Gastrocnemius medialis (tissue), 4 donors: ENCODE data around the gene RNF144A. TPM values are rescaled to one million over a fixed set of nuclear protein-coding genes. Genes with fewer than 3 reads are reported as not detected.

Experiments used
- ATAC-seq, 2 donors: fragments of 150-250 bp; one replicate each; pipeline ENCODE4 v1.9.1; 2016
- DNase-seq, 2 donors: peaks; one replicate each; pipeline ENCODE4 v3.0.0-alpha.2; 2019
- H3K27ac ChIP-seq, 4 donors: fragments of 200-600 bp; sonication (generic); 1 replicate in 1 of 4; 2 replicates in 3 of 4; pipeline ENCODE4 v1.5.1; 2016 to 2018; ENCODE audit warnings: mild to moderate bottlenecking in 2 of 4, moderate library complexity in 1 of 4
- H3K27me3 ChIP-seq, 3 donors: fragments of 200-600 bp; sonication (generic) in 2 of 3; 1 replicate in 1 of 3; 2 replicates in 2 of 3; pipeline versions ENCODE4 v1.5.1 to v1.6.0; 2016 to 2019; ENCODE audit warnings: mild to moderate bottlenecking in 1 of 3, moderate library complexity in 1 of 3
- H3K36me3 ChIP-seq, 2 donors: fragments of 200-600 bp; sonication (generic) in 1 of 2; one replicate each; pipeline ENCODE4 v1.5.1; 2017 to 2018
- H3K4me1 ChIP-seq, 2 donors: fragments of 200-600 bp; sonication (generic) in 1 of 2; one replicate each; pipeline ENCODE4 v1.5.1; 2016 to 2017; ENCODE audit warnings: mild to moderate bottlenecking in 2 of 2
- H3K4me3 ChIP-seq, 4 donors: fragments of 200-600 bp; sonication (generic) in 3 of 4; 1 replicate in 1 of 4; 2 replicates in 3 of 4; pipeline ENCODE4 v1.5.1; 2016 to 2019; ENCODE audit warnings: mild to moderate bottlenecking in 2 of 4
- H3K9me3 ChIP-seq, 3 donors: fragments of 200-600 bp; sonication (generic) in 2 of 3; 1 replicate in 1 of 3; 2 replicates in 2 of 3; pipeline ENCODE4 v1.5.1; 2016 to 2019
- CTCF ChIP-seq, 5 experiments: fragments of 450-650 bp in 3 of 5; fragments of 200-600 bp in 2 of 5; sonication (generic) in 2 of 5; IDR thresholded peaks in 4 of 5; conservative IDR thresholded peaks in 1 of 5; 1 replicate in 4 of 5; 2 replicates in 1 of 5; pipeline ENCODE4 v1.5.1; 2016 to 2019; ENCODE audit warnings: antibody characterized with exemption in 5 of 5, mild to moderate bottlenecking in 3 of 5, moderate library complexity in 3 of 5
- POLR2A ChIP-seq, 2 donors: fragments of 450-650 bp; IDR thresholded peaks; one replicate each; pipeline ENCODE4 v1.6.1; 2017; ENCODE audit warnings: antibody characterized with exemption in 2 of 2, mild to moderate bottlenecking in 2 of 2, moderate library complexity in 2 of 2
- in situ Hi-C, 4 donors: fragments of 200-750 bp; cut with MboI; loops; one replicate each; pipeline versions ENCODE4 v1.15.0 to v1.8.0; 2017; ENCODE audit warnings: low sequenced_read_pairs in 4 of 4
- intact Hi-C: fragments of 100-400 bp; cut with DNase I; formaldehyde crosslinking; loops from one replicate; pipeline ENCODE4 v1.15.1; 2023; ENCODE audit warnings: low total_unique reads
- total RNA-seq, 4 donors: library from RNA; depleted of rRNA; stranded (reverse); fragments of >200 nt; gene quantifications; one replicate each; pipeline versions ENCODE4 v1.1.0 to v1.2.3, GENCODE V29; 2016

The RNF144A gene
- total RNA-seq, 4 donors from 2014 or later = 4.9 to 16.2 (median 10.2) TPM

DNA sequence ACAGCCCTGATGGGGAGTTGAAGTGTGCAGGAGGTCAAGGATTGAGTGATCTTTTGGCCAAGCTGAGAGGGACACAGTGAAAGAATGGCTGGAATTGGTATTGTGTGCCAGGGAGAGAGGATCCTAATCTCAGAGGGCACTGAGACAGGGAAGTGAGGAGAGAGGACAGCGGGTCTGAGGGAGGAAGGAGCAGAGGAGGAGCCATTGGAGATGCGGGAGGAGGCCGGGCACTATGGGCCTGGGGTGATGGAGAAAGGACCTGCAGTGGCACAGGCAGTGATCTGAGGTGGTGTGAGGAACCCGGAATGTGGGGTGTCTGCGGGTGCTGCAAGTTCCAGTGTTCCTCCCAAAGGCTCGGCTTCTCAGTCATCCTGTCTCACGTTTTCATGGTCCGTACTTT lies 26.8 kb downstream of the RNF144A start:
- no peaks in the 10 kb centered on the region for H3K36me3 ChIP-seq
- peaks cover 15 to 28% of the 10 kb centered on the region in 2 donors for H3K4me1 ChIP-seq
- in situ Hi-C loops (no loop called here), intact Hi-C loops (no loop called here)
- TF ChIP-seq CTCF (IDR thresholded peaks at IDR 0.05 in 4 of 5, conservative IDR thresholded peaks at IDR 0.05 in 1 of 5) = no peak
- no peak for TF ChIP-seq POLR2A (IDR thresholded peaks at IDR 0.05)
- H3K27me3 ChIP-seq = no peaks in the 10 kb centered on the region
- ATAC-seq (no peak), DNase-seq (no peak)
- H3K27ac ChIP-seq = peak overlapping the region; percentile 23 to 49 (median 30)
- no peaks in the 10 kb centered on the region for H3K9me3 ChIP-seq
- no peak overlapping the region for H3K4me3 ChIP-seq

GRCh38 chr2:6944555-6944954 lies 27.3 kb downstream of the RNF144A start:
- no peak overlapping the region for H3K4me3 ChIP-seq
- DNase-seq (peak in 1 of 2 donors; percentile 45), ATAC-seq (peak in 1 of 2 donors; percentile 27)
- no peaks in the 10 kb centered on the region for H3K27me3 ChIP-seq
- in situ Hi-C loops = no loop called here
- H3K4me1 ChIP-seq = peaks cover 15 to 22% of the 10 kb centered on the region in 2 donors
- no peaks in the 10 kb centered on the region for H3K9me3 ChIP-seq
- H3K36me3 ChIP-seq = no peaks in the 10 kb centered on the region
- H3K27ac ChIP-seq = peak overlapping the region; percentile 23 to 65 (median 43)
- intact Hi-C loops = no loop called here
- TF ChIP-seq CTCF (IDR thresholded peaks at IDR 0.05 in 4 of 5, conservative IDR thresholded peaks at IDR 0.05 in 1 of 5) = no peak
- TF ChIP-seq POLR2A (IDR thresholded peaks at IDR 0.05) = no peak

GRCh38 chr2:6945087-6945813 lies 28.0 kb downstream of the RNF144A start:
- Histone ChIP-seq H3K36me3 (no peaks in the 10 kb centered on the region), H3K9me3 (no peaks in the 10 kb centered on the region), H3K27ac (peak overlapping the region; percentile 23 to 65 (median 43)), H3K27me3 (no peaks in the 10 kb centered on the region), H3K4me1 (peaks cover 15 to 22% of the 10 kb centered on the region in 2 donors), H3K4me3 (no peak overlapping the region)
- no peak for TF ChIP-seq POLR2A (IDR thresholded peaks at IDR 0.05)
- TF ChIP-seq CTCF (IDR thresholded peaks at IDR 0.05 in 4 of 5, conservative IDR thresholded peaks at IDR 0.05 in 1 of 5) = no peak
- intact Hi-C loops = no loop called here
- ATAC-seq = no peak
- in situ Hi-C loops = no loop called here
- no peak for DNase-seq

DNA sequence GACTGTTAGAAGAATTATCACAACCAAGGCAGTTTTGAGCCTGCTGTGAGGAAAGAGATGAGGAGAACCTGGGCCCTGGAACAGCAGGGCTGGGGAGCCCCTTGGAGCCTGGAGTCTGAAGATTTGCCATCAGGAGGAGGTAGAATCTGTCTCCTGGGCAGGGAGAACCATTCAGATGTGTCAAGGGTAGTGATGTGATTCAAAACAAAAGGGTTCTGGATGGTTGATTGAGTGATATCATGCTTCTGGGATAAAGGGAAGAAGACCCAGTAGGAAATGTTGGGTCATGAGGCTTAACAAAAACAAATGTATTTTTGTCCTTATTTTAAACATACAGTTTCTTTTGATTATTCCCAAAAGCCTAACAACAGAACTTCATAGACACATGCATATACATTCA lies 28.6 kb downstream of the RNF144A start:
- TF ChIP-seq CTCF (IDR thresholded peaks at IDR 0.05 in 4 of 5, conservative IDR thresholded peaks at IDR 0.05 in 1 of 5) (no peak), POLR2A (IDR thresholded peaks at IDR 0.05) (no peak)
- no peaks in the 10 kb centered on the region for H3K36me3 ChIP-seq
- H3K4me1 ChIP-seq = peaks cover 15 to 21% of the 10 kb centered on the region in 2 donors
- H3K9me3 ChIP-seq = no peaks in the 10 kb centered on the region
- intact Hi-C loops (no loop called here), in situ Hi-C loops (no loop called here)
- DNase-seq (no peak), ATAC-seq (no peak)
- H3K4me3 ChIP-seq = no peak overlapping the region
- H3K27ac ChIP-seq = peak overlapping the region; percentile 23 to 65 (median 43)
- no peaks in the 10 kb centered on the region for H3K27me3 ChIP-seq
